ENCODE data around the gene SIKE1.

DNA sequence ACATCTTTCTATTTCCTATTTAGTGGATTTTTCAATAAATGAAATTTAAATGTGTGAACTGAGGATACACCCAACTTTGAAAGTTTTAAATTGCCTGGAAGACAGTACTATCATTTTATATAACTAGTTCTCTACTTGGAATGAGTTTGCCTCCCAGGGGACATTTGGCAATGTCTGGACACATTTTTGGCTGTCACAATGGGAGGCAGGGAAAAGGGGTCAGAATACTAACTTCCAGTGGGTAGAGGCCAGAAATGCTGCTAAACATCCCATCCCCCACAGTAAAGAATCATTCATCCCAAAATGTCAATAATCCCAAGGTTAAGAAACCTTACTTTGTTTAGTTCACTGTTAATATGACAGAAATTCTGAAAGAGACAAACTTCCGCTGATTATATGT lies 50.7 kb downstream of the SIKE1 start:
- TF ChIP-seq CTCF (IDR thresholded peaks at IDR 0.05) = no peak
- no peak for TF ChIP-seq EZH2 (IDR thresholded peaks at IDR 0.05)
- TF ChIP-seq EZH2phosphoT487 (IDR thresholded peaks at IDR 0.05) = no peak

All from neural progenitor cell (in vitro differentiated cells).